Coronary artery (tissue), 2 donors: Measurements from ENCODE around the gene MED25.

Experiments used
- DNase-seq: peaks from one replicate; pipeline ENCODE4 v3.0.0-alpha.2; 2017; ENCODE audit warnings: low spot score
- H3K27ac ChIP-seq, 2 donors: fragments of 200-600 bp; sonication (generic); one replicate each; pipeline ENCODE4 v1.5.1; 2016 to 2019
- H3K4me3 ChIP-seq: fragments of 200-600 bp; sonication (generic); 2 replicates; pipeline ENCODE4 v1.5.1; 2016; ENCODE audit warnings: mild to moderate bottlenecking, moderate library complexity
- TF ChIP-seq, protein P1 (sequence below): fragments of 200-600 bp; sonication (generic); IDR thresholded peaks from one replicate; pipeline ENCODE4 v1.5.1; 2019; ENCODE audit warnings: antibody characterized with exemption

The MED25 gene

GRCh38 chr19:49869484-49870308 lies 51.6 kb downstream of the MED25 start:
- Histone ChIP-seq H3K27ac (peak overlapping the region; percentile 79 to 96), H3K4me3 (peak overlapping the region; percentile 77)
- peak; percentile 99 for DNase-seq
- TF ChIP-seq, protein P1, sequence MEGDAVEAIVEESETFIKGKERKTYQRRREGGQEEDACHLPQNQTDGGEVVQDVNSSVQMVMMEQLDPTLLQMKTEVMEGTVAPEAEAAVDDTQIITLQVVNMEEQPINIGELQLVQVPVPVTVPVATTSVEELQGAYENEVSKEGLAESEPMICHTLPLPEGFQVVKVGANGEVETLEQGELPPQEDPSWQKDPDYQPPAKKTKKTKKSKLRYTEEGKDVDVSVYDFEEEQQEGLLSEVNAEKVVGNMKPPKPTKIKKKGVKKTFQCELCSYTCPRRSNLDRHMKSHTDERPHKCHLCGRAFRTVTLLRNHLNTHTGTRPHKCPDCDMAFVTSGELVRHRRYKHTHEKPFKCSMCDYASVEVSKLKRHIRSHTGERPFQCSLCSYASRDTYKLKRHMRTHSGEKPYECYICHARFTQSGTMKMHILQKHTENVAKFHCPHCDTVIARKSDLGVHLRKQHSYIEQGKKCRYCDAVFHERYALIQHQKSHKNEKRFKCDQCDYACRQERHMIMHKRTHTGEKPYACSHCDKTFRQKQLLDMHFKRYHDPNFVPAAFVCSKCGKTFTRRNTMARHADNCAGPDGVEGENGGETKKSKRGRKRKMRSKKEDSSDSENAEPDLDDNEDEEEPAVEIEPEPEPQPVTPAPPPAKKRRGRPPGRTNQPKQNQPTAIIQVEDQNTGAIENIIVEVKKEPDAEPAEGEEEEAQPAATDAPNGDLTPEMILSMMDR = no peak

- no peak for DNase-seq
- Histone ChIP-seq H3K27ac (peak overlapping the region; percentile 79 to 93), H3K4me3 (peak overlapping the region; percentile 77)
- TF ChIP-seq, protein P1 = no peak
Observed at GRCh38 chr19:49870309-49870901, 52.3 kb downstream of the MED25 start.

DNA sequence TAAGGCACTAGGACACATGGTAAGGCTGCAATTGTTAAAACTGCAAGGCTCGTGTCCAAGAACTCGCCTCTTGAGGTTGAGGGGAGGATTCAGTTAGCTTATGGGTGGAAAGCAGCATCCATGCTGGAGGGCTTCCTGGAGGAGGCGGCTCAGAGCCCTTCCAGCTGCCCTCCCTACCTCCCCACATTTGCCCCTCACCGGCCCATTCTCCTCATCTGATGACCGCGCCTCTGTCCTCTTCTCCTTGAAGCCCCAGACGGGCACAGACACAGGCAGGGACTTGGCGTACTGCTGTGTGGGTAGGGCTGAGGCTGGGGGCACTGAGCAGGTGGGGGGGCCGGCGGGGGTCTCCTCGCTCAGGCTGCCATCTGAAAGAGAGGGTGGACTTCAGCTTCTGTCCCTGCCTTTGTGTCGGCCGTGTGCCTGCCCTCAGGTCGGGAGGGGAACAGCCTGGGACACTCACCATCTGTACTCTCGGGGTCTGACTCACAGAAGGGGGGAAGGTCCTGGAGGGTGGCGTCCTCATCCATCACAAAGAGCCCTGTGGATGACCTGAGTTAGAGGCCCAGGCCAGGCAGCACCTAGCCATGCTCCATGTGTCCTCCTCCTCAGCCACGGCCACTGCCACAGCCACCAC lies 53.4 kb downstream of the MED25 start:
- Histone ChIP-seq H3K27ac (no peak overlapping the region), H3K4me3 (no peak overlapping the region)
- TF ChIP-seq, protein P1 = no peak
- DNase-seq = no peak

GRCh38 chr19:49872245-49873128 lies 54.4 kb downstream of the MED25 start:
- no peak for DNase-seq
- no peak overlapping the region for H3K27ac ChIP-seq

DNA sequence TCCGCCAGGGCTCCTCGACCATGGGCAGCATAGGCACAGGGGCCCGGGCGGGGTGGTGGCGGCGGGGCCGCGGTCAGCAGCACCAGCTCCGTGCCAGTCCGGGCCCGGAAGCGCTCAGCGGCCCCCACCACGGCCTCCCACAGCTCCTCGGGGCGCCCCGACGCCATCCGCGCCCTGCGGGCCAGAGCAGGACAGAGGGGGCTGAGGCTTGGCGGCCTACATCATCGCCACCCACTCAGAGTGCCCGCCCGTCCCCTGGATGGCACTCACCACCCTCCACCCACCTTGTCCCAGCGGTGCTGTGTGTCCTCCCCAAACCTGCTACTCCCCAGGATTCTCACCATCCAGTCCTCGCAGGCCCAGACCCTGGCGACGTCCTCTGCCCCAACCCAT lies 55.0 kb downstream of the MED25 start:
- H3K4me3 ChIP-seq = no peak overlapping the region
- no peak for DNase-seq
- no peak overlapping the region for H3K27ac ChIP-seq
- TF ChIP-seq, protein P1 = no peak

More at GRCh38 chr19:49872245-49873128, 54.4 kb downstream of the MED25 start:
- H3K4me3 ChIP-seq = no peak overlapping the region
- TF ChIP-seq, protein P1 = no peak

DNA sequence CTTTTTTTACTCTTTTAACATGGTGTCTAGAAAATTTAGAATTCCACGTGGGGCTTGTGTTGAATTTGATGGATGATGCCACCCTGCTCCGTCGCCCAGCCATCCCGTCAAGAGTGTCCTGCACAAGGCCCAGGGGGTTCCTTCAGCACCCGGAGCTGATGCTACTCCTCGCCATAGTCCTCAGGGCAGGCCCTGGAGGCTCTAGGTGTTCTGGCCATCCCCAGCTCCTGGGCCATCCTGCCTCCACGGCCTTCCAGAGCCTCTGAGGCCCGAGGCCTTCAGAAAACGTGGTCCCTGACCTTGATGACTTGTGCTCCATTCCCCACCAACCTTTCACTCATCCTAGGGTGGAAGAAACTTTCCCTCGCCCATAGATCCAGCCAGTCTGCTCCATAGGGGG lies 55.7 kb downstream of the MED25 start:
- TF ChIP-seq, protein P1 = no peak
- Histone ChIP-seq H3K4me3 (no peak overlapping the region), H3K27ac (no peak overlapping the region)
- DNase-seq = no peak
